ENCODE data around the gene HELZ.

Gene HELZ

DNA sequence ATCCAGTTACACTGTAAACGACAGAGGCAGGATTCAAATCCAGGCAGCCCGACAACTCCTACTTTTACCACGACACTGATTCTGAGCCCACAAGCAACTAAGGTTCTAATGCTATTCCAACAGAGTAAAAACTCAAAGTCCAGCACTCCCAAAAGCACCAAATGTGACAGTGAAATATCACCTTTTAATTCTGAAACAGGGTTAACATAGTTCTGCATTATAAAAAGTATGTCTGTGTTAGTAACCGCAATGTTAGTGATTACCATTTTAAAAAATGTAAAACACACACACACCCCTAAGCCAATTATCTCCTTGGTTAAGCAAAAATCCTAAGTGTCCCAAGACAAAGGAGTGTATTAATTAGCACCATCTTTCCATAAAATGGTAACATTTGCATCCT is 19.7 kb downstream of the HELZ start:
- Histone ChIP-seq H3K4me1 (ENCODE audit: control insufficient read depth, insufficient read depth, low read length) (0 out of 2 replicates have a peak, but pooled peaks cover 3% of the 10 kb centered on the region), H3K4me3 (ENCODE audit: low read depth, low read length) (no peak overlapping the region), H3K36me3 (ENCODE audit: control insufficient read depth in 2 of 2, insufficient read depth in 1 of 2, low read length in 2 of 2) (peaks cover 26 to 35% of the 10 kb centered on the region in 2 experiments), H3K27ac (ENCODE audit: extremely low read depth, low read depth, low read length) (no peak overlapping the region), H3K9me3 (ENCODE audit: control insufficient read depth, insufficient read depth, low read depth, low read length) (no peaks in the 10 kb centered on the region)
- ChIA-PET POLR2A (no interaction called here), CTCF (no interaction called here)
- TF ChIP-seq, protein P1, sequence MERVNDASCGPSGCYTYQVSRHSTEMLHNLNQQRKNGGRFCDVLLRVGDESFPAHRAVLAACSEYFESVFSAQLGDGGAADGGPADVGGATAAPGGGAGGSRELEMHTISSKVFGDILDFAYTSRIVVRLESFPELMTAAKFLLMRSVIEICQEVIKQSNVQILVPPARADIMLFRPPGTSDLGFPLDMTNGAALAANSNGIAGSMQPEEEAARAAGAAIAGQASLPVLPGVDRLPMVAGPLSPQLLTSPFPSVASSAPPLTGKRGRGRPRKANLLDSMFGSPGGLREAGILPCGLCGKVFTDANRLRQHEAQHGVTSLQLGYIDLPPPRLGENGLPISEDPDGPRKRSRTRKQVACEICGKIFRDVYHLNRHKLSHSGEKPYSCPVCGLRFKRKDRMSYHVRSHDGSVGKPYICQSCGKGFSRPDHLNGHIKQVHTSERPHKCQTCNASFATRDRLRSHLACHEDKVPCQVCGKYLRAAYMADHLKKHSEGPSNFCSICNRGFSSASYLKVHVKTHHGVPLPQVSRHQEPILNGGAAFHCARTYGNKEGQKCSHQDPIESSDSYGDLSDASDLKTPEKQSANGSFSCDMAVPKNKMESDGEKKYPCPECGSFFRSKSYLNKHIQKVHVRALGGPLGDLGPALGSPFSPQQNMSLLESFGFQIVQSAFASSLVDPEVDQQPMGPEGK (tag by site-specific recombination; IDR thresholded peaks at IDR 0.05), result no peak
- TF ChIP-seq, protein P2, sequence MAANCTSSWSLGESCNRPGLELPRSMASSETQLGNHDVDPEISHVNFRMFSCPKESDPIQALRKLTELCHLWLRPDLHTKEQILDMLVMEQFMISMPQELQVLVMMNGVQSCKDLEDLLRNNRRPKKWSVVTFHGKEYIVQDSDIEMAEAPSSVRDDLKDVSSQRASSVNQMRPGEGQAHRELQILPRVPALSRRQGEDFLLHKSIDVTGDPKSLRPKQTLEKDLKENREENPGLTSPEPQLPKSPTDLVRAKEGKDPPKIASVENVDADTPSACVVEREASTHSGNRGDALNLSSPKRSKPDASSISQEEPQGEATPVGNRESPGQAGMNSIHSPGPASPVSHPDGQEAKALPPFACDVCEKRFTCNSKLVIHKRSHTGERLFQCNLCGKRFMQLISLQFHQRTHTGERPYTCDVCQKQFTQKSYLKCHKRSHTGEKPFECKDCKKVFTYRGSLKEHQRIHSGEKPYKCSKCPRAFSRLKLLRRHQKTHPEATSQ (tag by site-specific recombination; IDR thresholded peaks at IDR 0.05), result no peak
- TF ChIP-seq, protein P3, sequence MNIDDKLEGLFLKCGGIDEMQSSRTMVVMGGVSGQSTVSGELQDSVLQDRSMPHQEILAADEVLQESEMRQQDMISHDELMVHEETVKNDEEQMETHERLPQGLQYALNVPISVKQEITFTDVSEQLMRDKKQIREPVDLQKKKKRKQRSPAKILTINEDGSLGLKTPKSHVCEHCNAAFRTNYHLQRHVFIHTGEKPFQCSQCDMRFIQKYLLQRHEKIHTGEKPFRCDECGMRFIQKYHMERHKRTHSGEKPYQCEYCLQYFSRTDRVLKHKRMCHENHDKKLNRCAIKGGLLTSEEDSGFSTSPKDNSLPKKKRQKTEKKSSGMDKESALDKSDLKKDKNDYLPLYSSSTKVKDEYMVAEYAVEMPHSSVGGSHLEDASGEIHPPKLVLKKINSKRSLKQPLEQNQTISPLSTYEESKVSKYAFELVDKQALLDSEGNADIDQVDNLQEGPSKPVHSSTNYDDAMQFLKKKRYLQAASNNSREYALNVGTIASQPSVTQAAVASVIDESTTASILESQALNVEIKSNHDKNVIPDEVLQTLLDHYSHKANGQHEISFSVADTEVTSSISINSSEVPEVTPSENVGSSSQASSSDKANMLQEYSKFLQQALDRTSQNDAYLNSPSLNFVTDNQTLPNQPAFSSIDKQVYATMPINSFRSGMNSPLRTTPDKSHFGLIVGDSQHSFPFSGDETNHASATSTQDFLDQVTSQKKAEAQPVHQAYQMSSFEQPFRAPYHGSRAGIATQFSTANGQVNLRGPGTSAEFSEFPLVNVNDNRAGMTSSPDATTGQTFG (tag by site-specific recombination; IDR thresholded peaks at IDR 0.05; ENCODE audit: borderline replicate concordance), result no peak
- TF ChIP-seq ZFP37 (tag by site-specific recombination; IDR thresholded peaks at IDR 0.05), result no peak
- TF ChIP-seq ZNF23 (tag by site-specific recombination; IDR thresholded peaks at IDR 0.05; ENCODE audit: borderline replicate concordance), result no peak
- no peak for TF ChIP-seq ZNF174 (tag by site-specific recombination; IDR thresholded peaks at IDR 0.05)
- TF ChIP-seq GLIS1 (tag by site-specific recombination; IDR thresholded peaks at IDR 0.05), result no peak
- no peak for TF ChIP-seq ZNF747 (tag by site-specific recombination; IDR thresholded peaks at IDR 0.05)
- TF ChIP-seq ZNF664 (tag by site-specific recombination; IDR thresholded peaks at IDR 0.05), result no peak
- TF ChIP-seq FEZF1 (tag by site-specific recombination; IDR thresholded peaks at IDR 0.05), result no peak

DNA sequence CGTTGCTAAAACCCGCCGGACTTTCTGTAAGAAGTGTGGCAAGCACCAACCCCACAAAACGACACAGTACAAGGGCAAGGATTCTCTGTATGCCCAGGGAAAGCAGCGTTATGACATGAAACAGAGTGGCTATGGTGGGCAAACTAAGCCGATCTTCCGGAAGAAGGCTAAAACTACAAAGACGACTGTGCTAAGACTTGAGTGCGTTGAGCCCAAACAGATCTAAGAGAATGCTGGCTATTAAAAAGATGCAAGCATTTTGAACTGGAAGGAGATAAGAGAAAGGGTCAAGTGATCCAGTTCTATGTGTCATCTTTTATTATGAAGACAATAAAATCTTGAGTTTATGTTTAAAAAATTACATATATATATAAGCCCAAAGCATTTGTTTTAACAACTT is 20.3 kb downstream of the HELZ start:
- TF ChIP-seq ZNF658 (tag by site-specific recombination; IDR thresholded peaks at IDR 0.05) (no peak), ZNF626 (tag by site-specific recombination; IDR thresholded peaks at IDR 0.05) (no peak), ZNF791 (tag by site-specific recombination; IDR thresholded peaks at IDR 0.05) (no peak), ZNF16 (tag by site-specific recombination; IDR thresholded peaks at IDR 0.05; ENCODE audit: low read depth) (no peak), ZNF24 (tag by site-specific recombination; IDR thresholded peaks at IDR 0.05) (no peak), ZNF529 (tag by site-specific recombination; IDR thresholded peaks at IDR 0.05; ENCODE audit: insufficient replicate concordance) (no peak), ZNF175 (tag by site-specific recombination; IDR thresholded peaks at IDR 0.05) (no peak), ZNF549 (tag by site-specific recombination; IDR thresholded peaks at IDR 0.05) (no peak), ZNF624 (tag by site-specific recombination; IDR thresholded peaks at IDR 0.05) (no peak)
- TF ChIP-seq, protein P4, sequence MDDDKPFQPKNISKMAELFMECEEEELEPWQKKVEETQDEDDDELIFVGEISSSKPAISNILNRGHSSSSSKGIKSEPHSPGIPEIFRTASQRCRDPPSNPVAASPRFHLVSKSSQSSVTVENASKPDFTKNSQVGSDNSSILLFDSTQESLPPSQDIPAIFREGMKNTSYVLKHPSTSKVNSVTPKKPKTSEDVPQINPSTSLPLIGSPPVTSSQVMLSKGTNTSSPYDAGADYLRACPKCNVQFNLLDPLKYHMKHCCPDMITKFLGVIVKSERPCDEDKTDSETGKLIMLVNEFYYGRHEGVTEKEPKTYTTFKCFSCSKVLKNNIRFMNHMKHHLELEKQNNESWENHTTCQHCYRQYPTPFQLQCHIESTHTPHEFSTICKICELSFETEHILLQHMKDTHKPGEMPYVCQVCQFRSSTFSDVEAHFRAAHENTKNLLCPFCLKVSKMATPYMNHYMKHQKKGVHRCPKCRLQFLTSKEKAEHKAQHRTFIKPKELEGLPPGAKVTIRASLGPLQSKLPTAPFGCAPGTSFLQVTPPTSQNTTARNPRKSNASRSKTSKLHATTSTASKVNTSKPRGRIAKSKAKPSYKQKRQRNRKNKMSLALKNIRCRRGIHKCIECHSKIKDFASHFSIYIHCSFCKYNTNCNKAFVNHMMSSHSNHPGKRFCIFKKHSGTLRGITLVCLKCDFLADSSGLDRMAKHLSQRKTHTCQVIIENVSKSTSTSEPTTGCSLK (tag by site-specific recombination; IDR thresholded peaks at IDR 0.05), result no peak
- TF ChIP-seq, protein P5, sequence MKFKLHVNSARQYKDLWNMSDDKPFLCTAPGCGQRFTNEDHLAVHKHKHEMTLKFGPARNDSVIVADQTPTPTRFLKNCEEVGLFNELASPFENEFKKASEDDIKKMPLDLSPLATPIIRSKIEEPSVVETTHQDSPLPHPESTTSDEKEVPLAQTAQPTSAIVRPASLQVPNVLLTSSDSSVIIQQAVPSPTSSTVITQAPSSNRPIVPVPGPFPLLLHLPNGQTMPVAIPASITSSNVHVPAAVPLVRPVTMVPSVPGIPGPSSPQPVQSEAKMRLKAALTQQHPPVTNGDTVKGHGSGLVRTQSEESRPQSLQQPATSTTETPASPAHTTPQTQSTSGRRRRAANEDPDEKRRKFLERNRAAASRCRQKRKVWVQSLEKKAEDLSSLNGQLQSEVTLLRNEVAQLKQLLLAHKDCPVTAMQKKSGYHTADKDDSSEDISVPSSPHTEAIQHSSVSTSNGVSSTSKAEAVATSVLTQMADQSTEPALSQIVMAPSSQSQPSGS (tag by site-specific recombination; IDR thresholded peaks at IDR 0.05; ENCODE audit: low read depth), result no peak
- no peaks in the 10 kb centered on the region for H3K9me3 ChIP-seq (ENCODE audit: control insufficient read depth, insufficient read depth, low read depth, low read length)
- CTCF ChIA-PET, result no interaction called here
- no peak overlapping the region for H3K27ac ChIP-seq (ENCODE audit: extremely low read depth, low read depth, low read length)
- H3K4me3 ChIP-seq (ENCODE audit: low read depth, low read length), result no peak overlapping the region
- H3K4me1 ChIP-seq (ENCODE audit: control insufficient read depth, insufficient read depth, low read length), result 0 out of 2 replicates have a peak, but pooled peaks cover 3% of the 10 kb centered on the region
- POLR2A ChIA-PET, result no interaction called here
- peaks cover 30% of the 10 kb centered on the region in 2 experiments for H3K36me3 ChIP-seq (ENCODE audit: control insufficient read depth in 2 of 2, insufficient read depth in 1 of 2, low read length in 2 of 2)
